Small intestine (tissue), 7 donors: Measurements from ENCODE around the gene CAMTA2. TPM values are rescaled to one million over a fixed set of nuclear protein-coding genes. Genes with fewer than 3 reads are reported as not detected.
"Not testable (repeated sequence)": the region's sequence is repeated elsewhere in the genome, so short reads cannot be mapped to it uniquely, and the experiment has no call there.

Experiments used
- DNase-seq, 2 donors: peaks; one replicate each; pipeline versions ENCODE4 v3.0.0 to v3.0.0-alpha.2; 2013
- FAIRE-seq: peaks from 2 replicates; lab custom pipeline; 2012; peaks lifted over from hg19 to GRCh38; lab: Jason Lieb, UNC
- H3K27ac ChIP-seq, 3 donors: one replicate each; pipeline ENCODE4 v1.5.1; 2013; ENCODE audit warnings: low read length in 2 of 3, mild to moderate bottlenecking in 2 of 3, control low read depth in 1 of 3, inconsistent platforms in 1 of 3, low read depth in 1 of 3, moderate library complexity in 1 of 3
- H3K27me3 ChIP-seq, 3 donors: one replicate each; pipeline ENCODE4 v1.6.1; 2013; ENCODE audit warnings: low read length in 3 of 3, inconsistent platforms in 1 of 3; ENCODE audit not compliant: control insufficient read depth in 3 of 3, insufficient read depth in 3 of 3
- H3K36me3 ChIP-seq, 3 donors: one replicate each; pipeline ENCODE4 v1.6.1; 2013; ENCODE audit warnings: low read length in 3 of 3, inconsistent platforms in 1 of 3, low read depth in 1 of 3, mild to moderate bottlenecking in 1 of 3, moderate library complexity in 1 of 3; ENCODE audit not compliant: control insufficient read depth in 3 of 3, insufficient read depth in 2 of 3
- H3K4me1 ChIP-seq, 3 donors: one replicate each; pipeline ENCODE4 v1.6.1; 2013; ENCODE audit warnings: low read length in 2 of 3, inconsistent platforms in 1 of 3, low read depth in 1 of 3, mild to moderate bottlenecking in 1 of 3, moderate library complexity in 1 of 3; ENCODE audit not compliant: control insufficient read depth in 3 of 3, insufficient read depth in 2 of 3
- H3K4me3 ChIP-seq, 3 donors: one replicate each; pipeline ENCODE4 v1.5.1; 2013; ENCODE audit warnings: low read length in 3 of 3, control low read depth in 1 of 3, inconsistent platforms in 1 of 3, low read depth in 1 of 3, mild to moderate bottlenecking in 1 of 3, moderate library complexity in 1 of 3
- H3K9me3 ChIP-seq, 2 donors: one replicate each; pipeline ENCODE4 v1.6.1; 2013; ENCODE audit warnings: low read depth in 1 of 2, low read length in 1 of 2; ENCODE audit not compliant: control insufficient read depth in 2 of 2, insufficient read depth in 1 of 2
- WGBS, 3 donors: extraction: QIAGEN DNeasy Blood & Tissue Kit; methylation state at CpG; one replicate each; pipeline ENCODE4 v1.1.7; 2013; 5-methylcytosine and 5-hydroxymethylcytosine counted together
- polyA plus RNA-seq, 4 donors: library from polyadenylated mRNA; stranded (reverse) in 3 of 4; unstranded in 1 of 4; fragments of 200-250 nt in 3 of 4; fragments of 120-200 nt in 1 of 4; gene quantifications; one replicate each; pipeline versions ENCODE4 v1.2.1 to v1.2.3, GENCODE V29; 2013
- donor health status: healthy with polysubstance abuse.
- donor health status: control.
- donor health status: control.
- donor health status: Bipolar disorder and iron deficiency.
- donor health status: healthy.

The CAMTA2 gene
- polyA plus RNA-seq, 4 donors: 34.1 to 93.7 (median 58.6) TPM

GRCh38 chr17:4932756-4933155 lies 54.7 kb downstream of the CAMTA2 start:
- no peak overlapping the region for H3K4me3 ChIP-seq
- FAIRE-seq (no peak), DNase-seq (no peak)
- H3K27ac ChIP-seq: no peak overlapping the region
- no peaks in the 10 kb centered on the region for H3K9me3 ChIP-seq
- peaks cover 0 to 7% (median 5%) of the 10 kb centered on the region in 3 donors for H3K4me1 ChIP-seq
- H3K36me3 ChIP-seq: peaks cover 2 to 40% (median 3%) of the 10 kb centered on the region in 3 donors
- H3K27me3 ChIP-seq: no peaks in the 10 kb centered on the region
- WGBS, 3 donors: 91 to 94% (median 94%) methylated on average over 12 of the region's 12 CpGs

DNA sequence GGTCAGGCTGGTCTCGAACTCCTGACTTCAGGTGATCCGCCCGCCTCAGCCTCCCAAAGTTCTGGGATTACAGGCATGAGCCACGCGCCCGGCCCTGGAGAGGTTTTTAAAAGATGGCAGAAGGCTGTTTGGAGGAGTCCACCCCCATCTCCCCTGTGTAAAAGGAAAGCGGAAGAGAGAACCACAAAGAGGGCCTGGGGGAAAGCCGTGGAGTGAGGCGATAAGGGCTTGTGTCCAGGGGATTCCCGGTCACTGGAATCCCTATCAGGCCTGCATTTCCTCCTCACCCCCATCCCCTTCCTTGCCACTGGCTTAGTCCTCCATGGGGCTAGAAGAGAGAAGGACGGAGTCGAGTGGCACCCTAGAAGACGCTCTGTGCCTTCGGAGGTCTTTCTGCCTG lies 55.5 kb downstream of the CAMTA2 start, which contains the start of gene GP1BA:
Gene GP1BA (plus strand): TSS at position 315 of the 400 bp plus-strand sequence. CDS start 328 bp downstream, outside the sequence.
- Histone ChIP-seq H3K27ac (no peak within 1 kb of the TSS), H3K36me3 (peaks cover 0 to 32% (median 0%) of the 10 kb centered on the region in 3 donors), H3K4me1 (peaks cover 0 to 7% (median 5%) of the 10 kb centered on the region in 3 donors), H3K4me3 (no peak within 1 kb of the TSS), H3K9me3 (no peaks in the 10 kb centered on the region), H3K27me3 (no peaks in the 10 kb centered on the region)
- no peak for DNase-seq
- FAIRE-seq: no peak
- 77 to 91% (median 82%) methylated on average over 14 of the region's 14 CpGs for WGBS, 3 donors

- no peak overlapping the region for H3K27ac ChIP-seq
- H3K9me3 ChIP-seq: no peaks in the 10 kb centered on the region
- H3K27me3 ChIP-seq: no peaks in the 10 kb centered on the region
- no peak for DNase-seq
- H3K4me3 ChIP-seq: no peak overlapping the region
- 97% methylated on average over 18 of the region's 18 CpGs for WGBS, 3 donors
- peaks cover 0 to 12% (median 0%) of the 10 kb centered on the region in 3 donors for H3K36me3 ChIP-seq
- no peak for FAIRE-seq
- peaks cover 0 to under 1% (median under 1%) of the 10 kb centered on the region in 3 donors for H3K4me1 ChIP-seq
Measured at GRCh38 chr17:4928881-4929280, 58.6 kb downstream of the CAMTA2 start.

DNA sequence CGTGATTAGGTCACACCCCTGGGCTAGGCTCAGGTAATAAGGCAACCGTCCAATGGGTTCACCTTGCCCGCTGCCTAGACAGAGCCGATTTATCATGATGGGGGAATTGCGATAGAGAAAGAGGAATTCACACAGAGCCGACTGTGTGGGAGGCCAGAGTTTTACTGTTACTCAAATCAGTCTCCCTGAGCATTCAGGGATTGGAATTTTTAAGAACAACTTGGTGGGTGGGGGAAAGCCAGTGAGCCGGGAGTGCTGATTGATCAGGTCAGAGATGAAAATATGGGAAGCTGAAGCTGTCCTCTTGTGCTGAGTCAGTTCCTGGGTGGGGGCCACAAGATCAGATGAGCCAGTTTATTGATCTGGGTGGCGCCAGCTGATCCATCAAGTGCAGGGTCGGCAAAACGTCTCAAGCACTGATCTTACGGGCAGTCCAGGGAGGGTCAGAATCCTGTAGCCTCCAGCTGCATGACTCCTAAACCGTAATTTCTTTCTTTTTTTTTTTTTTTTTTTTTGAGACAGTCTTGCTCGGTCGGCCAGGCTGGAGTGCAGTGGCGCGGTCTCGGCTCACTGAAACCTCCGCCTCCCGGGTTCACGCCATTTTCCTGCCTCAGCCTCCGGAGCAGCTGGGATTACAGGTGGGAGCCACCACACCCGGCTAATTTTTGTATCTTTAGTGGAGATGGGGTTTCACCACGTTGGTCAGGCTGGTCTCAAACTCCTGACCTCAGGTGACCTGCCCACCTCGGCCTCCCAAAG lies 60.7 kb downstream of the CAMTA2 start:
- not testable (repeated sequence) for H3K9me3 ChIP-seq, DNase-seq, H3K36me3 ChIP-seq, H3K4me3 ChIP-seq, H3K27ac ChIP-seq, H3K4me1 ChIP-seq, H3K27me3 ChIP-seq, FAIRE-seq
- 68 to 82% (median 76%) methylated on average over 24 of the region's 24 CpGs for WGBS, 3 donors

GRCh38 chr17:4921320-4921719 lies 66.2 kb downstream of the CAMTA2 start:
- no peaks in the 10 kb centered on the region for H3K4me1 ChIP-seq
- no peaks in the 10 kb centered on the region for H3K9me3 ChIP-seq
- H3K27me3 ChIP-seq: no peaks in the 10 kb centered on the region
- FAIRE-seq (no peak), DNase-seq (no peak)
- no peak overlapping the region for H3K4me3 ChIP-seq
- 91 to 98% (median 94%) methylated on average over 4 of the region's 4 CpGs for WGBS, 3 donors
- no peaks in the 10 kb centered on the region for H3K36me3 ChIP-seq
- no peak overlapping the region for H3K27ac ChIP-seq

GRCh38 chr17:4920351-4921048 lies 67.0 kb downstream of the CAMTA2 start:
- Histone ChIP-seq H3K27ac (no peak overlapping the region), H3K4me1 (no peaks in the 10 kb centered on the region), H3K27me3 (no peaks in the 10 kb centered on the region), H3K4me3 (no peak overlapping the region), H3K36me3 (no peaks in the 10 kb centered on the region), H3K9me3 (no peaks in the 10 kb centered on the region)
- WGBS, 3 donors: 80 to 86% (median 82%) methylated on average over 10 of the region's 10 CpGs
- FAIRE-seq (no peak), DNase-seq (no peak)

DNA sequence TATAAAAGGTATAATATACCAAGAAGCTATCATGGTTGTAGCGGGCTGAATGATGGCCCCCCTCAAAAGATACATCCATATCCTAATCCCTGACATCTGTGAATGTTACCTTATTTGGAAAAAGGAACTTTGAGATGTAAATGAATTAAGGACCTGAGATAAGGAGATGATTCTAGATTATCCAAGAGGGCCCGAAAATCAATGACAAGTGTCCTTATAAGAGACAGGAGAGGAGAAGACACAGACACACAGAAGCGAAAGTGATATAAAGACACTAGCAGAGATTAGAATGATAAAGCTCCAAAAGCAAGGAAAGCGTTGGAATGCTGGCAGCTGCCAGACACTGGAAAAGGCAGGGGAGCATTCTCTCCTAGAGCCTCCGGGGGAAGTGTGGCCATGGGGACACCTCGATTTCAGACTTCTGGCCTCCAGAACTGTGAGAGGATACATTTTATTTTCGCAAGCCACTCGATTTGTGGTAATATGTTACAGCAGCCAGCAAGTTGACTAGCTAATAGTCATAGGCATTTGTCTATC lies 67.9 kb downstream of the CAMTA2 start:
- H3K4me1 ChIP-seq: no peaks in the 10 kb centered on the region
- no peak for FAIRE-seq
- no peak overlapping the region for H3K4me3 ChIP-seq
- WGBS, 3 donors: 66 to 69% (median 66%) methylated on average over 8 of the region's 8 CpGs
- H3K27ac ChIP-seq: no peak overlapping the region
- no peaks in the 10 kb centered on the region for H3K9me3 ChIP-seq
- H3K36me3 ChIP-seq: no peaks in the 10 kb centered on the region
- H3K27me3 ChIP-seq: no peaks in the 10 kb centered on the region
- no peak for DNase-seq
